SW 1271 (cell line): Measurements from ENCODE around the gene CGB5.
"Not testable (repeated sequence)": the region's sequence is repeated elsewhere in the genome, so short reads cannot be mapped to it uniquely, and the experiment has no call there.

Experiments used
- DNase-seq, 2 experiments: peaks; one replicate each; lab custom pipeline; 2025; lab: John Stamatoyannopoulos, UW

The CGB5 gene

DNA sequence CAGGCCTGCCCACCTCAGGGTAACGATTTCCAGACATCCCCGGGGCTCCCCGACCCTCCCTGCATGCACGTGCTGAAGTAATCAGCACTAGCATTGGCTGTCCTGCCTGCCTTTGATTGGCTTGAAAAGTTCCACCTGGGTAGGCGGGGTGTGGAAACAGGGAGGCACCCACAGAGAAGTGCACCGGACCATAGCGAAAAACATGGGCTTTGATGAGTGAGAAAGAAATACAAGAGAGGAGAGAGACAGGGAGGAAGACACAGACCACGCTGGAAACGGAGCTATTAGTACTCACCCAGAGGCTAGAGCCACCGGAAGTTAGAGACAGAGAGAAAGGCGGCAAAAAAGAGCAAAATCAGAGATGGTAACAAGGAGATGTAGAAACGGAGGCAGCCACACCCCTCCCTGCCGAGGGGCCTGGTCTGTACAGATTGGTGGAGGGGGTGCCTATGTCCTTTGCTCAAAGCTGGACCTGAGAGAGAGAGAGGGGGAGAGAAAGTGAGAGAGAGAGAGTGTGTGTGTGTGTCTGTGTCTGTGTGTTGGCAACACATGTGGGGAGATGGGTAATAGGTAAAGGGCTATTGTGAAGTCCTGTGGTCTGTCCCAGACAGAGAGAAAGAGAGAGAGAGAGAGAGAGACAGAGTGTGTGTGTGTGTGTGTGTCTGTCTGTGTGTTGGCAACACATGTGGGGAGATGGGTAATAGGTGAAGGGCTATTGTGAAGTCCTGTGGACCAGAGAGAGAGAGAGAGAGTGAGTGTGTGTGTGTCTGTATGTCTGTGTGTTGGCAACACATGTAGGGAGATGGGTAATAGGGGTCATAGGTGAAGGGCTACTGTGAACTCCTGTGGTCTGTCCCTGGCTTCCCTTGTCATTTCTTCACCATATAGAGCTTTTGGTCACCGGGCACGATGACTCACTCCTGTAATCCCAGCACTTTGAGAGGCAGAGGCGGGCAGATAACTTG lies 22.4 kb upstream of the CGB5 start:
- no peak for DNase-seq

DNA sequence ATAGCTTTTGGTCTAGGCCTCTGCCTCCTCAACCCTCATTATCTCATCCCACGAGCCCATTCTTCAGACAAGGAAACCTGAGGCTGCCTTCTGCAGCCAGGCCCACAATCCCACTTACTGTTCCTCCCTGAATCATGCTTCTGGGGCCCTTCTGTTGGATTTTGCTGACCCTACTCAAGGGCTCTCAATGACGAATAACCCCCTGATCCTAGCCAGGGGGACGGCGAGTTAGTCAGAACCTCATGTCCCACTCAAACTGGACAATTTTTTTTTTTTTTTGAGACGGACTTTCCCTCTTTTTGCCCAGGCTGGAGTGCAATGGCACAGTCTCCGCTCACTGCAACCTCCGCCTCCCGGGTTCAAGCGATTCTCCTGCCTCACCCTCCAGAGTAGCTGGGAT lies 21.5 kb upstream of the CGB5 start:
- DNase-seq: no peak

DNA sequence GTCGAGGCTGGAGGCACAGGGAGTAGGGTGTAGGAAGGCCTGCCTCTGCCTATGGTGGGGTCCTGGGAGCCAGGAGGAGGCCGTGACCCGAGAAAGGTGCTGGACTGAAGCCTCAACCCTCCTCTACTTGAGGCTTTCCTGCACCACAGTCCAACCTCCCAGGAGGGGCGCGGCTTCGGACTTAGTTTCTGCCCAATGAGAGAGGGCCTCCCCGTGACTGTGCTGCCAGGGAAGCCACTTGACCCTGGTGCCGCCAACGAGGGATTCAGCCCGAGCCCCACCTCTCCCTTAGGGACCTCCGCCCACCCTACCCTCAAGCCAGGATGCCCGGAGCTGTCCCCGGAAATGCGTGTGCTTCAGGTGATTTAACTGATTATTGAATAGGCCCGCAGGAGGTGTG lies 19.4 kb upstream of the CGB5 start, which contains the start of gene CGB3:
Gene CGB3 (minus strand): TSS at position 101 of the 400 bp plus-strand sequence. CDS start 362 bp downstream, outside the sequence.
- DNase-seq: not testable (repeated sequence)

DNA sequence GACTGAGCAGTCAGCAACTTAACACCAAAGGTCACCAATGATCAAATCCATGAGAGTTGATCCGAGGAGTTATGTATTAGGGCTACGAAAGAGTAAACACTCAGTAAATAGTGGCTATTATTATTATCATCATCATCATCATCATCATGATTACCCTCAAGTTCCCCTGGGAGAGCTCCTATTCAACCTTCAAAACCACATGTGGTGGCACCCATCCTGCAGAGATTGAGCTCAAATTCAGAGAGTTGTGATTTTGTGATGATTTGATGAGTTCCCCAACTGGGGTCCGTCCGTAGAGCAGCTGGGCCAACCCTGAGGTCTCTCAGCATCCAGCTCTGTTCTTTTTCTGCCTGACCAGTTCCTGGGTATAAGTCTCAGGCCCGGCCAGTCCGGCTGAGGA lies 18.6 kb upstream of the CGB5 start:
- not testable (repeated sequence) for DNase-seq

DNA sequence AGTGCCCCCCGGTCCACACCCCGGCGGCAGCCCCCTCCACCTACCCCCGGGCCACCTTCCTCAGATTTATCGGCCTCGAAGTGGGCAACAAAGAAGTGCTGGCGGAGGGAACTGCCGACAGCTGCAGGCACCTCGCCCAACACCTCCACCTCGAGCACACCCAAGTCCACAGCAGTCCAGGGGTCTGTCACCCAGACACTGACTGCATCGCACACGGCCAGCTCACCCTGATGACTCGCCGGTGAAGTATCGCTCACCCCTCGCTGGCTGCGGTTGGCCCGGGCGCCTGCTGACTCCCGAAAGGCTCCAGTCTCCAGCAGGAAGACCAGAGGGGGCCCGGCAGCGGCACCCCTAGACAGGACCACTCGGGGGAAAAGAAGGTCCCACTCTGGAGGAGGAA lies 18.0 kb upstream of the CGB5 start:
- not testable (repeated sequence) for DNase-seq

DNA sequence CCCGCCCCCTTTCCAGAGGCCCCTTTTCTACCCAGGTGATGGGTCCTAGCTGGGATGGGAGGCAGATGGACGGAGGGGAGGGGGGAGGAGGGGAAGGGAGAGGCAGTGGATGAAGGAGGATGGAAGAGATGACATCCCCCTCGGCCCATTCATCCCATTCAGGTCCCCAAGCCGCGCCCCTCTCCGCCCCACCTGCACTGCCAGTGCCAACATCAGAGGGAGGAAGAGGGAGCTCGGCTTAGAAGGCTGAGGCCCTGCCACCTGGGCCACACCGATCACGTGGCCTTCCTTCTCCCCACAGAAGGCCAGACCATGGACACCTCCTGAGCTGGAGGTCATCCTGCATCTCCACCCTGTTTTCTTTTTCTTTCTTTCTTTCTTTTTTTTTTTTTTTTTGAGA lies 15.0 kb upstream of the CGB5 start:
- not testable (repeated sequence) for DNase-seq

DNA sequence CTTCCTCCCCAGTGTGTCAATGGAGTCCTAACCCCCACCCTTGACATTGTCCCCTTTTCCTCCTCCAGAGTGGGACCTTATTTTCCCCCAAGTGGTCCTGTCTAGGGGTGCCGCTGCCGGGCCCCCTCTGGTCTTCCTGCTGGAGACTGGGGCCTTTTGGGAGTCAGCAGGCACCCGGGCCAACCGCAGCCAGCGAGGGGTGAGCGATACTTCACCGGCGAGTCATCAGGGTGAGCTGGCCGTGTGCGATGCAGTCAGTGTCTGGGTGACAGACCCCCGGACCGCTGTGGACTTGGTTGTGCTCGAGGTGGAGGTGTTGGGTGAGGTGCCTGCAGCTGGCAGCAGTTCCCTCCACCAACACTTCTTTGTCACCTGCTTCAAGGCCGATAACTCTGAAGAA lies 13.9 kb upstream of the CGB5 start:
- DNase-seq: not testable (repeated sequence)

DNA sequence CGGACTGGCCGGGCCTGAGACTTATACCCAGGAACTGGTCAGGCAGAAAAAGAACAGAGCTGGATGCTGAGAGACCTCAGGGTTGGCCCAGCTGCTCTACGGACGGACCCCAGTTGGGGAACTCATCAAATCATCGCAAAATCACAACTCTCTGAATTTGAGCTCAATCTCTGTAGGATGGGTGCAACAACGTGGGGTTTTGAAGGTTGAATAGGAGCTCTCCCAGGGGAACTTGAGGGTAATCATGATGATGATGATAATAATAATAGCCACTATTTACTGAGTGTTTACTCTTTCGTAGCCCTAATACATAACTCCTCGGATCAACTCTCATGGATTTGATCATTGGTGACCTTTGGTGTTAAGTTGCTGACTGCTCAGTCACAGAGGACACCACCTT lies 13.3 kb upstream of the CGB5 start:
- DNase-seq: not testable (repeated sequence)

DNA sequence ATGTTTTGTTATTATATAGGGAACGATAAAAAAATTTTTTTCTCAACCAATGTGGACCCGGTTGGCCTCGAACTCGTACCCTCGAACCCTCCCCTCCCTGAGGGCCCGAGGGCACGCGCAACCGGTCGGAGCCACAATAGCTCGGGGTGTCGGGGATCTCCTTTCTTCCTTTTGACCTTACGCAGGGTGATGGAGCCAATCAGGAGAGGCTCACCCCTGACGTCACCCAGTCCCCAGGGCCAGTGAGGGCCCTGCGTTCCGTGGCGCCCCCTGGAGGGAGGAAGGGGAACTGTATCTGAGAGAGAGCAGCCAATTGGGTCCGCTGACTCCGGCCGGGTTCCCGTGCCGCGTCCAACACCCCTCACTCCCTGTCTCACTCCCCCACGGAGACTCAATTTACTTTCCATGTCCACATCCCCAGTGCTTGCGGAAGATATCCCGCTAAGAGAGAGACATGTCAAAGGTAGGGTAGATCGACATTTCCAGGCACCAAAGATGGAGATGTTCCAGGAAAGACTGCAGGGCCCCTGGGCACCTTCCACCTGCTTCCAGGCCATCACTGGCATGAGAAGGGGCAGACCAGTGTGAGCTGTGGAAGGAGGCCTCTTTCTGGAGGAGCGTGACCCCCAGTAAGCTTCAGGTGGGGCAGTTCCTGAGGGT lies 11.9 kb upstream of the CGB5 start, which contains the start of gene CGB2:
Gene CGB2 (plus strand): TSS at position 249 of the 660 bp plus-strand sequence. CDS start 206 bp downstream, at position 455.
- DNase-seq: not testable (repeated sequence)

DNA sequence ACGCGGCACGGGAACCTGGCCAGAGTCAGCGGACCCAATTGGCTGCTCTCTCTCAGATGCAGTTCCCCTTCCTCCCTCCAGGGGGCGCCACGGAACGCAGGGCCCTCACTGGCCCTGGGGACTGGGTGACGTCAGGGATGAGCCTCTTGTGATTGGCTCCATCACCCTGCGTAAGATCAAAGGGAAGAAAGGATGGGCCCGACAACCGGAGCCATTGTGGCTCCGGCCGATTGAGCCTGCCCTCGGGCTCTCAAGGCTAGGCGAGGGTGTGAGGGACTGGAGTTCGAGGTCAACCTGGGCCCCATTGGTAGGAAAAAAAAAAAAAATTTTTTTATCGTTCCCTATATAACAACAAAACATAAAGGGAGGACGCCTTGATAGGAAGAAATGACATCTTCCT lies 6.8 kb upstream of the CGB5 start, which contains the start of gene CGB1:
Gene CGB1 (minus strand): TSS at position 81 of the 400 bp plus-strand sequence. CDS start 184 bp downstream, outside the sequence.
- DNase-seq: not testable (repeated sequence)

DNA sequence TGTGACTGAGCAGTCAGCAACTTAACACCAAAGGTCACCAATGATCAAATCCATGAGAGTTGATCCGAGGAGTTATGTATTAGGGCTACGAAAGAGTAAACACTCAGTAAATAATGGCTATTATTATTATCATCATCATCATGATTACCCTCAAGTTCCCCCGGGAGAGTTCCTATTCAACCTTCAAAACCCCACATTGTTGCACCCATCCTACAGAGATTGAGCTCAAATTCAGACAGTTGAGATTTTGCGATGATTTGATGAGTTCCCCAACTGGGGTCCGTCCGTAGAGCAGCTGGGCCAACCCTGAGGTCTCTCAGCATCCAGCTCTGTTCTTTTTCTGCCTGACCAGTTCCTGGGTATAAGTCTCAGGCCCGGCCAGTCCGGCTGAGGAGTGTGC lies 5.5 kb upstream of the CGB5 start:
- DNase-seq: not testable (repeated sequence)

DNA sequence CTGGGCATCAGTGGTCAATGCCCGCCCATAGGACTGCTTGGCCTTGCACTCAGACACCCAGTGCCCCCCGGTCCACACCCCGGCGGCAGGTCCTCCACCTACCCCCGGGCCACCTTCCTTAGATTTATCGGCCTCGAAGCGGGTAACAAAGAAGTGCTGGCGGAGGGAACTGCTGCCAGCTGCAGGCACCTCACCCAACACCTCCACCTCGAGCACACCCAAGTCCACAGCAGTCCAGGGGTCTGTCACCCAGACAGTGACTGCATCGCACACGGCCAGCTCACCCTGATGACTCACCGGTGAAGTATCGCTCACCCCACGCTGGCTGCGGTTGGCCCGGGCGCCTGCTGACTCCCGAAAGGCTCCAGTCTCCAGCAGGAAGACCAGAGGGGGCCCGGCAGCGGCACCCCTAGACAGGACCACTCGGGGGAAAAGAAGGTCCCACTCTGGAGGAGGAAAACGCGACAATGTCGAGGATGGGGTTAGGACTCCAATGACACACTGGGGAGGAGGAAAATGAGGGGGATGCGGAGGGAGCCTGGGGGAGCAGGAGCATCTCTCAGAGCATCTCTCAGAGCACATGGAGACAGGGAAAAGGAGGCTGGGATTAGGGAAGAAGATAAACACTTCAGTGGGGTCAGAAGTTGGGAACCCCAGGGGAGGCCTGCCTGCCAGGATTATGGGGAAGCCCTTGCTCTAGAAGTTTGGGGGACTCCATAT lies 4.9 kb upstream of the CGB5 start:
- peak in 1 of 2 experiments; percentile 64 for DNase-seq

DNA sequence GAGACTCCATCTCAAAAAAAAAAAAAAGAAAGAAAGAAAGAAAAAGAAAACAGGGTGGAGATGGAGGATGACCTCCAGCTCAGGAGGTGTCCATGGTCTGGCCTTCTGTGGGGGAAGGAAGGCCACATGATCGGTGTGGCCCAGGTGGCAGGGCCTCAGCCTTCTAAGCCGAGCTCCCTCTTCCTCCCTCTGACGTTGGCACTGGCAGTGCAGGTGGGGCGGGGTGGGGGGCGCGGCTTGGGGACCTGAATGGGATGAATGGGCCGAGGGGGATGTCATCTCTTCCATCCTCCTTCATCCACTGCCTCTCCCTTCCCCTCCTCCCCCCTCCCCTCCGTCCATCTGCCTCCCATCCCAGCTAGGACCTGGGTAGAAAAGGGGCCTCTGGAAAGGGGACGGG lies 3.9 kb upstream of the CGB5 start:
- DNase-seq: not testable (repeated sequence)

DNA sequence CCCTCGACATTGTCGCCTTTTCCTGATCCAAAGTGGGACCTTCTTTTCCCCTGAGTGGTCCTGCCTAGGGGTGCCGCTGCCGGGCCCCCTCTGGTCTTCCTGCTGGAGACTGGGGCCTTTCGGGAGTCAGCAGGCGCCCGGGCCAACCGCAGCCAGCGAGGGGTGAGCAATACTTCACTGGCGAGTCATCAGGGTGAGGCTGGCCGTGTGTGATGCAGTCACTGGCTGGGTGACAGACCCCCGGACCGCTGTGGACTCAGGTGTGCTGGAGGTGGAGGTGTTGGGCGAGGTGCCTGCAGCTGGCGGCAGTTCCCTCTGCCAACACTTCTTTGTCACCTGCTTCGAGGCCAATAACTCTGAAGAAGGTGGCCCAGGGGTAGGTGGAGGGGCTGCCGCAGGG lies 1.5 kb upstream of the CGB5 start:
- no peak for DNase-seq

DNA sequence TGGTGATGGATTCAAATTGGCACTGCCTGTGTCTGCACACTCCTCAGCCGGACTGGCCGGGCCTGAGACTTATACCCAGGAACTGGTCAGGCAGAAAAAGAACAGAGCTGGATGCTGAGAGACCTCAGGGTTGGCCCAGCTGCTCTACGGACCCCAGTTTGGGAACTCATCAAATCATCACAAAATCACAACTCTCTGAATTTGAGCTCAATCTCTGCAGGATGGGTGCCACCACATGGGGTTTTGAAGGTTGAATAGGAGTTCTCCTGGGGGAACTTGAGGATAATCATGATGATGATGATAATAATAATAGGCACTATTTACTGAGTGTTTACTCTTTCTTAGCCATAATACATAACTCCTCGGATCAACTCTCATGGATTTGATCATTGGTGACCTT lies 982 bp upstream of the CGB5 start:
- DNase-seq: not testable (repeated sequence)

DNA sequence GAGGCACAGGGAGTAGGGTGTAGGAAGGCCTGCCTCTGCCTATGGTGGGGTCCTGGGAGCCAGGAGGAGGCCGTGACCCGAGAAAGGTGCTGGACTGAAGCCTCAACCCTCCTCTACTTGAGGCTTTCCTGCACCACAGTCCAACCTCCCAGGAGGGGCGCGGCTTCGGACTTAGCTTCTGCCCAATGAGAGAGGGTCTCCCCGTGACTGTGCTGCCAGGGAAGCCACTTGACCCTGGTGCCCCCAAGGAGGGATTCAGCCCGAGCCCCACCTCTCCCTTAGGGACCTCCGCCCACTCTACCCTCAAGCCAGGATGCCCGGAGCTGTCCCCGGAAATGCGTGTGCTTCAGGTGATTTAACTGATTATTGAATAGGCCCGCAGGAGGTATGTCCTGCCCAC lies 5.4 kb downstream of the CGB5 start, which contains the start of gene CGB8:
Gene CGB8 (minus strand): TSS at position 101 of the 400 bp plus-strand sequence. CDS start 372 bp downstream, outside the sequence.
- not testable (repeated sequence) for DNase-seq

DNA sequence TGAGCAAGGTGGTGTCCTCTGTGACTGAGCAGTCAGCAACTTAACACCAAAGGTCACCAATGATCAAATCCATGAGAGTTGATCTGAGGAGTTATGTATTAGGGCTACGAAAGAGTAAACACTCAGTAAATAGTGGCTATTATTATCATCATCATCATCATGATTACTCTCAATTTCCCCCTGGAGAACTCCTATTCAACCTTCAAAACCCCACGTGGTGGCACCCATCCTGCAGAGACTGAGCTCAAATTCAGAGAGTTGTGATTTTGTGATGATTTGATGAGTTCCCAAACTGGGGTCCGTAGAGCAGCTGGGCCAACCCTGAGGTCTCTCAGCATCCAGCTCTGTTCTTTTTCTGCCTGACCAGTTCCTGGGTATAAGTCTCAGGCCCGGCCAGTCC lies 6.2 kb downstream of the CGB5 start:
- DNase-seq: not testable (repeated sequence)

DNA sequence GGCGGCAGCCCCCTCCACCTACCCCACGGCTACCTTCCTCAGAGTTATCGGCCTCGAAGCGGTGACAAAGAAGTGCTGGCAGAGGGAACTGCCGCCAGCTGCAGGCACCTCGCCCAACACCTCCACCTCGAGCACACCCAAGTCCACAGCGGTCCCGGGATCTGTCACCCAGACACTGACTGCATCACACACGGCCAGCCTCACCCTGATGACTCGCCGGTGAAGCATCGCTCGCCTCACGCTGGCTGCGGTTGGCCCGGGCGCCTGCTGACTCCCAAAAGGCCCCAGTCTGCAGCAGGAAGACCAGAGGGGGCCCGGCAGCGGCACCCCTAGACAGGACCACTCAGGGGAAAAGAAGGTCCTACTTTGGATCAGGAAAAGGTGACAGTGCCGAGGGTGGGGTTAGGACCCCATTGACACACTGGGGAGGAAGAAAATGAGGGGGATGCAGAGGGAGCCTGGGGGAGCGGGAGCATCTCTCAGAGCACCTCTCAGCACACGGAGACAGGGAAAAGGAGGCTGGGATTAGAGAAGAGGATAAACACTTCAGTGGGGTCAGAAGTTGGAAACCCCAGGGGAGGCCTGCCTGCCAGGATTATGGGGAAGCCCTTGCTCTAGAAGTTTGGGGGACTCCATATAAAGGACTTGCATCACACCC lies 6.9 kb downstream of the CGB5 start:
- DNase-seq: peak in 1 of 2 experiments; percentile 13

DNA sequence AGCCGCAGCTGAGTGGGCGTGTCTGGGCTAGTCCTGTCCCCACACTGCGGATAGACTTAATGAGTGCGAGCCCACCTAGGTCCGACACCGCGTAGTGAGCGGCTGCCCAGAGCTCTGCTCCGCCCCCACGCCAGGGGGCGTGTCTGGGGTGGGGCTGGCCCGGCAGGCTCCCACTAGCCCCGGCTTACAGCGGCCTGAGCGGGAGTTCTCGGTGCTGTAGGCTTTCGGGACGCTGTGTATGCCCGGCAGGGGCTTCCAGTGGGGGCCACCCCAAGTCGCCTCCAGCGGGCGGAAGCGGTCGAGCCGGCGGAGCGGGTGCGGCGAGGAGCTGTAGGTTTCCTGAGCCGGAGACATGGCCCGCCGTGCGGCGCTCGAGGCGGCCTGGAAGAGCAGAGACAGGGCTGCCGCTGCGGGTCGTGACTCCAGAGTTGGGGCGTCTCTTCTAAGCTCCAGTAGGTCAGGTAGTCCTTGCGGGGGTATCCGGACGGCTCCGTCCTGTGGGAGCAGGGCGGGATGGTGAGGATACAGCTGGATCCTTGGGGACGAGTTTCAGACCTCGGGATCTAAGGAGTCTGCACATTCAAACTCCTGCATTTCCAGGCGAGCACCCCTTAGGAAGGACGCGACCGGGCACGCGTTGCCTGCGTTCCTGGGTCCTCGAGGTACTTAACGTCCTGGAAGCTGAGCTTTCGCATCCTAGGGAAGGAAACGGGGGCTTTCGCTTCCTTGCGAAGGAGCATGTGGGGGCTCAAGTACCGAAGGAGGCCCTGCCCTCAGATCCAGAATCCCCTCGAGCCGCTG lies 12.7 kb downstream of the CGB5 start:
- DNase-seq: peak; percentile 19 to 48

DNA sequence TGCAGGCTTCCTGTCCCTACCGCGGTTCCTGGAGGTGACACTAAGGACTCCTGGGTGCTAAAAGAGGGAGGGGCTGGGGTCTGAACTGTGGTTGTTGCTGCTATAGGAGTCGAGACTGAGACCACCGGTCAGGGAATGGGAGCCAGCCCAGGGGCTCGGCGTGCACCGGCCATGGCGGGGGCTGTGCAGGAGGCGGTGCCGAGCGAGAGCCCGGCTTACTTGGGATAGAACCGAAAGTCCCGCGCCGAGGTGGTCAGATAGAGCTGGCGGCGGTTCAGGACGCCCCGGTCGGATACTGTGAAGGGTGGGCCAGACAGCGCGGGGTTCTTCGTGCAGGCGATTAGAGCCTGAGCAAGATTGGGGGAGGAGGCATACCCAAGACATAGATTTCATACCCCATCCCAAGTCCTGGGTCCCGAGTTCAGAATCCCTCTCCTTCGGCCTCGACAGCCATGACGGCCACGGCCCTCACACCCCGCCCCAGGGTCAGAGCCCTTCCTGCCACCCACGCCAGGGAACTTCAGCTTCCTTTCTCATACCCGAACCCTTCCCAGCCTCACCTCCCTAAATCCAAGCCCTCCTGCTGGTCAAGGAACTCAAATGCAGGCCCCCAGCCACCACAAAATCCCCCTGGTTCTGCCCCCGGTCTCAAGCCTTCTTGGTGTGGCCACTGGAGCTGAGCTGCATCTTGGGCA lies 13.4 kb downstream of the CGB5 start:
- DNase-seq: not testable (repeated sequence)
